HG02798 (cell line): ENCODE data around the gene AMD1.

Experiments
- ATAC-seq: cut with Tn5 transposase; IDR thresholded peaks from one replicate; pipeline ENCODE4 v1.9.1; 2021; ENCODE audit warnings: mild to moderate bottlenecking; ENCODE audit not compliant: unreplicated experiment, poor library complexity

AMD1 gene

DNA sequence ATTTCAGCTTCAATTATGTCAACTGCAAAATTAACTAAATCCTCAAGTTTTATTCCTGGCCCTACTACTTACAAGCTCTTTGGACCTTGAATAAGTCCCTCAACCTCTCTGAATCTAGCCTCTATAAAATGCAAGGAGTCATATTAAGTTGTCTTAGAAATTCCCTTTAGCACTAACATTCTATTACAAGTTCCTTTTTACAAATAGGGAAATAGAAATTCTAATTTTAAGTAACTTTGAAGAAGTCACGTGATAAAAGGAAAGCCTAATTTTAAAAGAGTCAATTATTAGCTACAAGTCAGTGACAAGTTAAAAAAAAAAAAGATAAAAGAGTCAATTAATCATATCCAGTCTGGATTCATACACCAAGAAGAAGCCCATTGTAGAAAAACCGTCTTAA lies 59.3 kb downstream of the AMD1 start:
- ATAC-seq, result no peak

DNA sequence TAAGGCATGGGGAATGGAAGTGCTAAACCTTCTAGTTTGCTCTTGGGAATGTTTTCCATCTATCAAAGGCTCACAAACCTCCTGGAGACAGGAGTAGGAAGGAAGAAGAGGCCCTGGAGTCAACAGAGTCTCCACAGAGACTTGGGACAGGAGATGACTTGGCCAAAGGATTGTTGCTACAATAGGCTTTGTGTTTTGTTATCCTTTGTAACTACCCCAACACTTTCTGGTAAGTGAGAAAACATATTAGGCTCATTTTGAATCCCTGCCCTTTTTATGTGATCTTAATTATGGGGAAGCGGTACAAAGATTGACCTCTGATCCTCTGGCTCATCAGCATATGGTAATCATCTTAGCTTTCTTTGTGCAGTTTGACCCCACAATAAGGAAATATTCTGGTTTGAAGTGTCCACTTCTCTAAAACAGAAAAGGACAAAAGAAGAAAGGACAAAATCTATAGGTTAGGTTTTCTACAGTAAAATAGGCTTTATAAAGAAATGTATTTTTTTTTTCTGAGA lies 59.9 kb downstream of the AMD1 start:
- no peak for ATAC-seq

DNA sequence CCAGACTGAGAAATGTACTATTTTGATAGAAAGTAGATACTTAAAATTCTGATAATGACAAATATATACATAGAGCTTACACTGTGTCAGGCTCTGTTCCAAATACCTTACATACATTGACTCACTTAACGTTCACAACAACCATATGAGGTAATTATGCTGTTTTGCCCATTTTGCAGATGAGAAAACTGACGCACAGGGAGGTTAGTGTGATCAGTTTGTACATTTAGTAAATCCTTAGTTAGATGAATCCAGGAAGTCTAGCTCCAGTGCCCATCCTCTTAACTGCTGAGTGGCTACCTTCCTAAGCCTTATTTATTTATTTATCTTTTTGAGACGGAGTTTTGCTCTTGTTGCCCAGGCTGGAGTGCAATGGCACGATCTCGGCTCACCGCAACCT lies 60.6 kb downstream of the AMD1 start:
- no peak for ATAC-seq

DNA sequence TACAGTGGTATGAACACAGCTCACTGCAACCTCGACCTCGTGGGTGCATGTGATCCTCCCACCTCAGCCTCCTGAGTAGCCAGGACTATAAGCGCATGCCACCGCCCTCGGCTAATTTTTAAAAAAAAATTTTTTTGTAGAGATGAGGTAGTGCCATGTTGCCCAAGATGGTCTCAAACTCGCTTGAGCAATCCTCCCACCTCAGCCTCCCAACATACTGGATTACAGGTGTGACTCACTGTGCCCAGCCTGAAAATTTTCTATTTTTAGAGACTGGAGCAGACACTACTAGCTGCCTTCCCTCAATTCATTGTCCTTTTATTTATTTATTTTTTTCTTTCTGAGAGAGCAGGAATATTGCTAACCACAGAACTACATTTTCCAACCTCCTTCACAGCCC lies 63.6 kb downstream of the AMD1 start:
- no peak for ATAC-seq

DNA sequence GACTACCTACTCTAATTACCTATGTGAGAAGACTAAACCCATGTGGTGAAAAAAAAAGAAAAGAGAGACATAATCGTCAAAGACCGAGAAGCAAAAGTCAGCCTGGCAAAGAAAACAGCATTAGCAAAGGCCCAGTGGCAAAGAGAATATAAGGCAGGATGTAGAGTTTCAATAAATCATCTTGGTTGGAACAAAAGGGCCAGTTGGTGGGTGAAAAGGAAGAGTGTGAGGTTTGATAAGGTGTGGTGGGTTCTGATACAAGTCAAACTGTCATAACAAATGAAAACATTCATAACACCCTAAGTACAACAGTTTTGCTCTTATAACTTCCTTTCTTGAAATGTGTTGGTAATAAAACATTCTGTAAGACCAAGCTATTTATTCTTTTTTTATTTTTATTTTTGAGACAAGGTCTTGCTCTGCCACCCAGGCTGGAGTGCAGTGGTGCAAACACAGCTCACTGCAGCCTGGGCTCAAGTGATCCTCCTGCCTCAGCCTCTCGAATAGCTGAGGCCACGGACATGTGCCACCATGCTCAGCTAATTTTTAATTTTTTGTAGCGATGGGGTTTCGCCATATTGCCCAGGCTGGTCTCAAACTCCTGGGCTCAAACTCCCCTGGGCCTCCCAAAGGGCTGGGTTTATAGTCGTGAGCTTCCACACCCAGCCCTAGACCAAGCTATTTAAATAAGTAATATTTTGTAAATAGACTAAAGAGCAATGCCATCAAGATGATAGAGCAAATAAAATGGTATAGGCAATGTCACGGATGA lies 65.0 kb downstream of the AMD1 start:
- no peak for ATAC-seq

DNA sequence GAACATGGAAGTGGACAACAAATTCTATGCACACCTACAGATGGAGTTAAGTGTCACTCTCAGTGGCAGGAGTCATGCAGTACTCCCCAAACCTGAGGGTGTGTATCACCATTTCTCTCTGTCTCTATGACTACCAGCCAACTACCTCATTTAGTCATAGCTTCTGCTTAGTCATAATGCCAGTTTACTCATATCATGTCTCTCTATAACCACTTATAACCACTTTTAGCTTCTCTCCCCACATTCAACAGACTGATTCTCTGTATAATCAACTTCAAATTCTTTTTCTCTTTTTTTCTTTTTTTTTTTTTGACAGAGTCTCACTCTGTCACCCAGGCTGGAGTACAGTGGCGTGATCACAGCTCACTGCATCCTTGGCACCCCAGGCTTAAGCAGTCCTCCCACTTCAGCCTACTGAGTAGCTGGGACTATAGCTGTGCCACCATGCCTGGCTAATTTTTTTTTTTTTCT lies 70.1 kb downstream of the AMD1 start:
- ATAC-seq, result peak; percentile 99
